Tibial artery (tissue), 4 donors: ENCODE measurements around the gene MAP3K14.

Source experiments
- DNase-seq, 2 donors: peaks; one replicate each; pipeline ENCODE4 v3.0.0-alpha.2; 2019
- H3K27ac ChIP-seq, 2 donors: fragments of 200-600 bp; sonication (generic) in 1 of 2; 1 replicate in 1 of 2; 2 replicates in 1 of 2; pipeline ENCODE4 v1.5.1; 2018 to 2019; ENCODE audit warnings: mild to moderate bottlenecking in 1 of 2
- H3K27me3 ChIP-seq, 2 donors: fragments of 200-600 bp; sonication (generic) in 1 of 2; one replicate each; pipeline versions ENCODE4 v1.5.1 to v1.6.0; 2016 to 2019
- H3K36me3 ChIP-seq, 3 donors: fragments of 200-600 bp; sonication (generic) in 2 of 3; one replicate each; pipeline ENCODE4 v1.5.1; 2016 to 2019; ENCODE audit warnings: mild to moderate bottlenecking in 2 of 3
- H3K4me1 ChIP-seq, 4 donors: fragments of 200-600 bp; sonication (generic) in 2 of 4; 1 replicate in 3 of 4; 2 replicates in 1 of 4; pipeline ENCODE4 v1.5.1; 2016 to 2019
- H3K4me3 ChIP-seq, 2 donors: fragments of 200-600 bp; sonication (generic) in 1 of 2; 1 replicate in 1 of 2; 2 replicates in 1 of 2; pipeline ENCODE4 v1.5.1; 2018 to 2019; ENCODE audit warnings: mild to moderate bottlenecking in 2 of 2
- H3K9me3 ChIP-seq, 3 donors: fragments of 200-600 bp; sonication (generic) in 1 of 3; one replicate each; pipeline ENCODE4 v1.5.1; 2016 to 2019
- CTCF ChIP-seq, 2 experiments: fragments of 200-600 bp in 1 of 2; fragments of 450-650 bp in 1 of 2; IDR thresholded peaks; one replicate each; pipeline ENCODE4 v1.5.1; 2017 to 2019; ENCODE audit warnings: antibody characterized with exemption in 2 of 2, mild to moderate bottlenecking in 1 of 2, moderate library complexity in 1 of 2
- intact Hi-C: fragments of 100-400 bp; cut with DNase I; formaldehyde crosslinking; loops from one replicate; pipeline ENCODE4 v1.15.0; 2023; ENCODE audit warnings: low total_unique reads

The MAP3K14 gene

GRCh38 chr17:45238155-45238774, 78.6 kb downstream of the MAP3K14 start:
- peaks cover 0 to 77% of the 10 kb centered on the region in 2 donors for H3K27me3 ChIP-seq
- H3K27ac ChIP-seq, result no peak overlapping the region
- no peaks in the 10 kb centered on the region for H3K9me3 ChIP-seq
- no peaks in the 10 kb centered on the region for H3K36me3 ChIP-seq
- no peak for TF ChIP-seq CTCF (IDR thresholded peaks at IDR 0.05)
- DNase-seq, result no peak
- H3K4me3 ChIP-seq, result no peak overlapping the region
- H3K4me1 ChIP-seq, result peaks cover 0 to 16% (median 11%) of the 10 kb centered on the region in 4 donors
- intact Hi-C loops, result no loop called here

- Histone ChIP-seq H3K27me3 (peaks cover 0 to 77% of the 10 kb centered on the region in 2 donors), H3K4me1 (peaks cover 0 to 16% (median 11%) of the 10 kb centered on the region in 4 donors), H3K9me3 (no peaks in the 10 kb centered on the region), H3K27ac (no peak overlapping the region), H3K4me3 (no peak overlapping the region), H3K36me3 (no peaks in the 10 kb centered on the region)
- no peak for TF ChIP-seq CTCF (IDR thresholded peaks at IDR 0.05)
- intact Hi-C loops, result no loop called here
- no peak for DNase-seq
Observed at GRCh38 chr17:45237686-45238085, 79.1 kb downstream of the MAP3K14 start.

- DNase-seq, result no peak
- Histone ChIP-seq H3K27ac (no peak overlapping the region), H3K36me3 (no peaks in the 10 kb centered on the region), H3K4me3 (no peak overlapping the region), H3K27me3 (peaks cover 0 to 67% of the 10 kb centered on the region in 2 donors), H3K4me1 (peaks cover 0 to 8% (median 4%) of the 10 kb centered on the region in 4 donors), H3K9me3 (no peaks in the 10 kb centered on the region)
- intact Hi-C loops, result no loop called here
- no peak for TF ChIP-seq CTCF (IDR thresholded peaks at IDR 0.05)
Observed at GRCh38 chr17:45236282-45236606, 80.6 kb downstream of the MAP3K14 start.

GRCh38 chr17:45235416-45236281, 81.2 kb downstream of the MAP3K14 start:
- intact Hi-C loops, result no loop called here
- Histone ChIP-seq H3K36me3 (no peaks in the 10 kb centered on the region), H3K4me3 (no peak overlapping the region), H3K27ac (no peak overlapping the region), H3K9me3 (no peaks in the 10 kb centered on the region), H3K27me3 (peaks cover 0 to 66% of the 10 kb centered on the region in 2 donors), H3K4me1 (peaks cover 0 to 2% (median 0%) of the 10 kb centered on the region in 4 donors)
- DNase-seq, result peak; percentile 75 to 76
- TF ChIP-seq CTCF (IDR thresholded peaks at IDR 0.05), result peak; percentile 57 to 64

- Histone ChIP-seq H3K27ac (no peak overlapping the region), H3K4me1 (no peaks in the 10 kb centered on the region), H3K9me3 (no peaks in the 10 kb centered on the region), H3K4me3 (no peak overlapping the region), H3K36me3 (no peaks in the 10 kb centered on the region), H3K27me3 (peaks cover 0 to 61% of the 10 kb centered on the region in 2 donors)
- no peak for TF ChIP-seq CTCF (IDR thresholded peaks at IDR 0.05)
- intact Hi-C loops, result no loop called here
- no peak for DNase-seq
Observed at GRCh38 chr17:45234641-45235415, 82.0 kb downstream of the MAP3K14 start.
